Measurements from ENCODE around the gene STK11.

Gene STK11

DNA sequence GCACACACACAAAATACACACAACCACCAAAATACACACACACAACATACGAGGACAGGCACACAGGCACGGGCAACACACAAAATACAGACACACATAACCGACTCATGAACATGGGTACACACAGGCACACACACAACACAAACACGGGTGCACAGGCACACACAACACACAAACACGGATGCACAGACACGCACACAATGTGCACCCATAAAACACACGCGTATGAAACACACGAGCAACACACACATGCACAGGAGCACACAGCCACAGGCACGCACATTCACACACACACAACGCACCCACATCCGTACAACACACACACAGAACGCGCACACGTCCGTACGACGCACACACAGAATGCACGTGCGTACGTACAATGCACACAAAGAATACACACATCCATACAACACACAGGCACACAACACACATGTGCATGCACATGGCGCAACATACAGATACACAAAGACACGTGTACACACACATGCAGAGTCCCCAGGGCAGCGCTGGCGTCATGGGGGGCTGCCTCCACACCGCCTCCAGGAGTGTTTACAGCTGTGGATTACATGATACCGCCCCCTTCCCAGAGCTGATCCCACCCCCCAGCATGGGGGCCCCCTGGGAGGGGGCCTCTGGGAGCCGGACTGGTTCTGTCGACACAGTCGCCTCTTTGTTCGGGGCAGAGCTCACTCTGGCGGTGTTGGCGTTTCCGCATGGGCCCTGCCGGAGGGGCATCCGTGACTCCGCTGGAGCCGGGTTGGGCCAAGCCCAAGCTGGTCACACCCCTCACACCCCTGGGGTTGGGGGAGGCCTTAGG, 34.4 kb upstream of the STK11 start:
- H3K4me3 ChIP-seq (ENCODE audit: low read depth, low read length): no peak overlapping the region
- DNase-seq (ENCODE audit: low read depth): no peak
- TF ChIP-seq, protein P1, sequence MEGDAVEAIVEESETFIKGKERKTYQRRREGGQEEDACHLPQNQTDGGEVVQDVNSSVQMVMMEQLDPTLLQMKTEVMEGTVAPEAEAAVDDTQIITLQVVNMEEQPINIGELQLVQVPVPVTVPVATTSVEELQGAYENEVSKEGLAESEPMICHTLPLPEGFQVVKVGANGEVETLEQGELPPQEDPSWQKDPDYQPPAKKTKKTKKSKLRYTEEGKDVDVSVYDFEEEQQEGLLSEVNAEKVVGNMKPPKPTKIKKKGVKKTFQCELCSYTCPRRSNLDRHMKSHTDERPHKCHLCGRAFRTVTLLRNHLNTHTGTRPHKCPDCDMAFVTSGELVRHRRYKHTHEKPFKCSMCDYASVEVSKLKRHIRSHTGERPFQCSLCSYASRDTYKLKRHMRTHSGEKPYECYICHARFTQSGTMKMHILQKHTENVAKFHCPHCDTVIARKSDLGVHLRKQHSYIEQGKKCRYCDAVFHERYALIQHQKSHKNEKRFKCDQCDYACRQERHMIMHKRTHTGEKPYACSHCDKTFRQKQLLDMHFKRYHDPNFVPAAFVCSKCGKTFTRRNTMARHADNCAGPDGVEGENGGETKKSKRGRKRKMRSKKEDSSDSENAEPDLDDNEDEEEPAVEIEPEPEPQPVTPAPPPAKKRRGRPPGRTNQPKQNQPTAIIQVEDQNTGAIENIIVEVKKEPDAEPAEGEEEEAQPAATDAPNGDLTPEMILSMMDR (IDR thresholded peaks at IDR 0.05; ENCODE audit: low read depth, low read length, missing control alignments): no peak

DNA sequence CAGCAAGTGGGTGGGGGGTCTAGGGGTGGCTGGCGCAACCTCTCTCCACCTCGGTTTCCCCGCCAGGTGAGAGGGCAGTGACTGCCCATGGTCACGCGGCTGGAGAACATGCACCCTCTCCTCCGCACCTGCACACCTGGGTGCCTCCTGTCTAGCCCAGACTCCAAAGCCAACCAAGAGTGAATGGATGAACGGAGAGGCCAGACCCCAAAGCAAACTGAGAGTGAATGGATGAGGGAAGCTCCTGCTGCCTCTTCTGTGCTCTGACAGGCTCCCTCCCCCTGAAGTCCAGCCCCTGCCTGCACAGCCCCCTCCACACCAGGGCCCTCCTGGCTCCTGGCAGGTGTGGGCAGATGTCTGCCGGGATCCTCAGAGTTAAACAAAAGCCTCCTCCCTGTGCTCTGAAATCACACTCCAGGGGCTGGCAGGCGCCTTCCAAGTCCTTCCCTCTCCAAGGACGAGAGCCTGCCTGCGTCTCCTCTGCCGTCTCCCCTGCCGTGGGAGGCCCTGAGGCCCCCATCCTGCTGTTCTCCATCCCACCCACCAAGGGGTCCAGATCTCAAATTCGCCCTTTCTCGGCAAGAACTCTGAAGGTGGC, 33.7 kb upstream of the STK11 start:
- TF ChIP-seq, protein P1 (IDR thresholded peaks at IDR 0.05; ENCODE audit: low read depth, low read length, missing control alignments): no peak
- no peak overlapping the region for H3K4me3 ChIP-seq (ENCODE audit: low read depth, low read length)
- no peak for DNase-seq (ENCODE audit: low read depth)

DNA sequence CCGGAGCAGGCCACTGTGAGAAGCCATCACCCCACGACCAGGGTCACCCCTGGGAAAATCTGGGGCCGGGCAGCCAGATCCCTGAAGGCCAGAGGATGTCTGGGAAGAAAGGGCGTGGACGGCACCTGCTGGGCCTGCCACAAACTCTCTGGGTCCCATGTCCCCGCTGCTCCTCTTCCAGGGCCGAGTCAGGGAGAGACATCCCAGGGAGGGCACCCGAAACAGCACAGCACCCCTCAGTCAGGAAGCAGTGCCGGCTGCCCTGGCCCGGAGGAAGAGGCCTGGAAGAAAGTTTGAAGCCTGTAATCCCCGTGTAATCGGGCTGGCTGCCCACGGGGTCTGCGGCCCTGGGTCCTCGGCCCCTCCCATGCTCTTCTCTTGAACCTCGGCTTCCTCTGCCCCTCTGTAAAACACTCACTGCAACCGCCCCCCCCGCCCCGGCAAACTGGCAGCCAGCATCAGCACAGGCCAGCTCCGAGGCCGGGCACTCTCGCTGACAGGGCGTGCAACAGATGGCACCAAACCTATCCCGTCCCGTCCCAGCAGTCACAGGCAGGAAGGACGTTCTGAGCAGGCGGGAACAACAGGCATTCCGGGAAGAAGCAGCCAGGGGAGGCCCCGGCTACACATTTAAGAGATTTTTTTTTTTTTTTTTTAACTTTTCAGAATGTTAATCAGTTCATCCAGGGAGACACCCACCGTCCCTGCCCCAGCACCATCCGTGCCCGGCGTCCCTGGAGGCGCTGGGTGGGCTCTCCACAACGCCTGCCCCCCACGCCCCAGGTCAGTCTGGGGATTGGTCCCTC, 33.0 kb upstream of the STK11 start:
- peak overlapping the region; percentile 91 for H3K4me3 ChIP-seq (ENCODE audit: low read depth, low read length)
- DNase-seq (ENCODE audit: low read depth): no peak
- TF ChIP-seq, protein P1 (IDR thresholded peaks at IDR 0.05; ENCODE audit: low read depth, low read length, missing control alignments): no peak

DNA sequence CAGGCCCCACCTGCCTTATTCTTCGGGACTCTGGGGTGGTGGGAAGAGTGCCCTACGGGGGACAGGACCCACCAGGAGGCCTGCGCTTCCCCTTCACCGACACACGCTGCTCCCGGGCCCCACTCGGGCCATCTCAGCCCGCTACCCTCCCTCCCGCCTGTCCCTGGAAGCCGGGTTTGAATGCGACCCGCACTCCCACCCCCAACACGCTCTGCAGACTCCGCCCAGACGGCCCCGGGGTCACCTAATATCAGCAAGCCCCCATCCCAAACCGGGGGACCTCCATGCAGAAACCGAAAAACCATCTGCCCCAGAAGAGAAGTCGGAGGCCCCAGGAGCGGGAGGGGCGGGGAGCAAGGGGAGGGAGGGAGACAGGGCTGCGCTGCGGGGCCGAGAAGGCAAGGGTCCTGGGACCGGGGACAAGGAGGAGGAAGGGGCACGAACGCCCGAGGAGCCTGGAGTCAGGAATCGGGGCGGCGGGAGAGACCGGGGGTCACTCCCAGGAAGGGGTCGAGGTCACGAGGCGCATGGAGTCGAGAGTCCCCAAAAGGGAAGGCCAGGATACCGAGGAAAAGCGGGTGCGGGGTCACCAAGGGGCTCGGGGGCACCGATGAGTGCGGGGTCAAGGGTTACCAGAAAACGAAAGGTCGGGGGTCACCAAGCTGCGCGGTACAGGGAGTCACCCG, 32.3 kb upstream of the STK11 start:
- H3K4me3 ChIP-seq (ENCODE audit: low read depth, low read length): peak overlapping the region; percentile 91
- DNase-seq (ENCODE audit: low read depth): no peak
- TF ChIP-seq, protein P1 (IDR thresholded peaks at IDR 0.05; ENCODE audit: low read depth, low read length, missing control alignments): no peak

DNA sequence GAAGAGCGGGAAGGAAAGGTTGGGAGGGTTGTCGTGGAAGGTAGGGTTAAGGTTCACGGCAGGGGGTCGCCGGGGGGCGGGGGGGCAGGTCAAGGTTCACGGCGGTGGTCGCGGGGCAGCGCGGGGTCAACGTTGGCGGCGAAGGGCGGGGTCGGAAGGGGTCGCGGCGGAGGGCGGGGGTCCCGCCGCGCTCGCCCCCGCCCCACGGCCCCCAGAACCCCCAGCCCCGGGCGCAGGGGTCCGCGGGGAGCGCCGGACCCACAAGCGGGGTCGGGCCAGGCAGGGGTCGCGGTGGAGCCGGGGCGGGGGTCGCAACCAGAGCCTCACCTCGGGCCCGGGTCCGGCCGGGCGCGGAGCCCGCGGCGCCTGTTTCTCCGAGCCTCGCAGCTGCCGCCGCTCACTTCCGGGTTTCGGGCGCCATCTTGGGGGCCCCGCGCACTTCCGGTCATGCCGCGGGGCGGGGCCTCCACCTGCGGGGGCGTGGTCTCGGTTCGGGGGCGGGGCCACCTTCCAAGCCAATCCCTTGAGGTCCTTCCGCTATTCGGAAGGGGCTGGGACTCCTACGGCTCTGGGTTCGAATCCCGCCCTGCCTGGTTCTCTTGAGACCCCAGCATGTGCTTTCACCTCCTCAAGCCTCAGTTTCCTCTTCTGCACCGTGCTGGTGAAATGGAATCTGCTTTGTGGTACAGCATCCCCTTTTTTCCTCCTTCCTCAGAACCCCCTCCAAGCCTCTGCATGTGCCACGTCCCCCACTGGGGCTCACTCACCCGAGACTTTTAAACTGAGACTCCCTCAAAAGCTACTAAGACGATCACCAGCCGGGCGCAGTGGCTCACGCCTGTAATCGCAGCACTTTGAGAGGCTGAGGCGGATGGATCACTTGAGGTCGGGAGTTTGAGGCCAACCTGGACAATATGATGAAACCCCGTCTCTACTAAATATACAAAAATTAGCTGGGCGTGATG, 31.5 kb upstream of the STK11 start, which contains the start of gene SBNO2:
Gene SBNO2 (minus strand): TSS at position 424 of the 965 bp plus-strand sequence. CDS start 19,992 bp downstream, outside the sequence.
- TF ChIP-seq, protein P1 (IDR thresholded peaks at IDR 0.05; ENCODE audit: low read depth, low read length, missing control alignments): no peak

More for the DNA sequence above, 31.5 kb upstream of the STK11 start, which contains the start of gene SBNO2:
- DNase-seq (ENCODE audit: low read depth): peak; percentile 59
- H3K4me3 ChIP-seq (ENCODE audit: low read depth, low read length): peak within 1 kb of the TSS; percentile 91

All from GM12864 (cell line).